DND-41 (cell line): Measurements from ENCODE around the gene STK32B.

ENCODE experiments used
- ATAC-seq: fragments of 200-7000 bp; cut with Tn5 transposase; 3 replicates; pipeline ENCODE4 v1.9.1; 2021; ENCODE audit warnings: low read depth; ENCODE audit not compliant: insufficient read depth
- DNase-seq: peaks from one replicate; pipeline ENCODE4 v3.0.0-alpha.2; 2020
- H2AFZ ChIP-seq: 2 replicates; pipeline ENCODE4 v1.6.0; 2012; ENCODE audit warnings: low read depth, low read length
- H3K27ac ChIP-seq: 2 replicates; pipeline ENCODE4 v1.5.1; 2012; ENCODE audit warnings: low read length, inconsistent platforms
- H3K27me3 ChIP-seq: fragments of 200-600 bp; sonication (generic); 2 replicates; pipeline ENCODE4 v1.6.0; 2012; ENCODE audit warnings: low read length, mild to moderate bottlenecking, inconsistent platforms; ENCODE audit not compliant: insufficient read depth, poor library complexity
- H3K36me3 ChIP-seq: 2 replicates; pipeline ENCODE4 v1.5.1; 2012; ENCODE audit warnings: low read length, inconsistent platforms; ENCODE audit not compliant: insufficient read depth
- H3K4me1 ChIP-seq: 2 replicates; pipeline ENCODE4 v1.5.1; 2012; ENCODE audit warnings: mild to moderate bottlenecking, low read length; ENCODE audit not compliant: insufficient read depth
- H3K4me2 ChIP-seq: 2 replicates; pipeline ENCODE4 v1.6.0; 2012; ENCODE audit warnings: mild to moderate bottlenecking, moderate library complexity, low read length, inconsistent platforms; ENCODE audit not compliant: insufficient read depth
- H3K4me3 ChIP-seq, 2 experiments: fragments of 200-600 bp in 1 of 2; shearing (Covaris generic) in 1 of 2; 2 replicates each; pipeline ENCODE4 v1.5.1; 2012 to 2016; ENCODE audit warnings: inconsistent platforms in 2 of 2, low read length in 2 of 2, mild to moderate bottlenecking in 2 of 2, low read depth in 1 of 2, moderate library complexity in 1 of 2
- H3K79me2 ChIP-seq: 2 replicates; pipeline ENCODE4 v1.6.0; 2012; ENCODE audit warnings: low read length, inconsistent platforms; ENCODE audit not compliant: insufficient read depth
- H3K9ac ChIP-seq: 2 replicates; pipeline ENCODE4 v1.6.0; 2012; ENCODE audit warnings: low read depth, mild to moderate bottlenecking, inconsistent platforms, low read length, moderate library complexity
- H3K9me3 ChIP-seq: 2 replicates; pipeline ENCODE4 v1.5.1; 2012; ENCODE audit warnings: low read length, moderate library complexity, mild to moderate bottlenecking, inconsistent platforms; ENCODE audit not compliant: insufficient read depth, severe bottlenecking
- H4K20me1 ChIP-seq: 2 replicates; pipeline ENCODE4 v1.6.0; 2012; ENCODE audit warnings: low read length; ENCODE audit not compliant: insufficient read depth
- EZH2 ChIP-seq: IDR thresholded peaks from 3 replicates; pipeline ENCODE4 v1.6.1; 2012; ENCODE audit warnings: borderline replicate concordance, low read depth, mild to moderate bottlenecking, moderate library complexity, low read length, inconsistent platforms; ENCODE audit not compliant: severe bottlenecking
- TF ChIP-seq, protein P1 (sequence below): IDR thresholded peaks from 2 replicates; pipeline ENCODE4 v1.5.1; 2012; ENCODE audit warnings: borderline replicate concordance, low read length, moderate library complexity, mild to moderate bottlenecking; ENCODE audit not compliant: poor library complexity, severe bottlenecking; ENCODE audit errors: extremely low read depth

The STK32B gene

DNA sequence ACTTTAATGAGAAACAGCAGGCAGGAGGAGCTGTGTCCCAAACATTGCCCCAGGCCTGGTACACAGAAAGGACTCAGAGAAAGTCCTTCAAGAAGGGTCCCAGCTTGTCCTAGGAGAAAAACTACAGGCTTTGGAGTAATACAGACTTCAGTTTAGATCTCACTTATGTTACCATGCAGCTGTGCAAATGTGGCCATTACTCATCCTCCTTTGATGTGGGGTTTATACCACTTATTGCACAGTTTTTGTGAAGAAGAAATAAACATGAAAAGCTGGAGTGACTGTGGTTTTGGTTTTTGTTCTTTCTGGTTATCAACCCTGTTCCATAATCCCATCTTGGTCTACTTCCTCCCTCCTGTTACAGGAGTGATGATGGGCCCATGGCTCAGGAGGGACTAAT lies 23.9 kb upstream of the STK32B start:
- no peak overlapping the region for H2AFZ ChIP-seq
- peak overlapping the region; percentile 75 for H3K27ac ChIP-seq
- ATAC-seq (peak; percentile 85), DNase-seq (peak; percentile 31)
- no peaks in the 10 kb centered on the region for H3K36me3 ChIP-seq
- H3K4me2 ChIP-seq, result no peak overlapping the region
- TF ChIP-seq EZH2, result no peak
- TF ChIP-seq, protein P1, sequence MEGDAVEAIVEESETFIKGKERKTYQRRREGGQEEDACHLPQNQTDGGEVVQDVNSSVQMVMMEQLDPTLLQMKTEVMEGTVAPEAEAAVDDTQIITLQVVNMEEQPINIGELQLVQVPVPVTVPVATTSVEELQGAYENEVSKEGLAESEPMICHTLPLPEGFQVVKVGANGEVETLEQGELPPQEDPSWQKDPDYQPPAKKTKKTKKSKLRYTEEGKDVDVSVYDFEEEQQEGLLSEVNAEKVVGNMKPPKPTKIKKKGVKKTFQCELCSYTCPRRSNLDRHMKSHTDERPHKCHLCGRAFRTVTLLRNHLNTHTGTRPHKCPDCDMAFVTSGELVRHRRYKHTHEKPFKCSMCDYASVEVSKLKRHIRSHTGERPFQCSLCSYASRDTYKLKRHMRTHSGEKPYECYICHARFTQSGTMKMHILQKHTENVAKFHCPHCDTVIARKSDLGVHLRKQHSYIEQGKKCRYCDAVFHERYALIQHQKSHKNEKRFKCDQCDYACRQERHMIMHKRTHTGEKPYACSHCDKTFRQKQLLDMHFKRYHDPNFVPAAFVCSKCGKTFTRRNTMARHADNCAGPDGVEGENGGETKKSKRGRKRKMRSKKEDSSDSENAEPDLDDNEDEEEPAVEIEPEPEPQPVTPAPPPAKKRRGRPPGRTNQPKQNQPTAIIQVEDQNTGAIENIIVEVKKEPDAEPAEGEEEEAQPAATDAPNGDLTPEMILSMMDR, result peak; percentile 11
- H3K4me1 ChIP-seq, result peaks cover 45% of the 10 kb centered on the region
- H3K79me2 ChIP-seq, result no peaks in the 10 kb centered on the region
- no peaks in the 10 kb centered on the region for H3K27me3 ChIP-seq
- no peaks in the 10 kb centered on the region for H3K9me3 ChIP-seq
- no peak overlapping the region for H3K4me3 ChIP-seq
- H3K9ac ChIP-seq, result peak overlapping the region; percentile 16; the same call in 1 of the 2 replicates
- no peaks in the 10 kb centered on the region for H4K20me1 ChIP-seq

DNA sequence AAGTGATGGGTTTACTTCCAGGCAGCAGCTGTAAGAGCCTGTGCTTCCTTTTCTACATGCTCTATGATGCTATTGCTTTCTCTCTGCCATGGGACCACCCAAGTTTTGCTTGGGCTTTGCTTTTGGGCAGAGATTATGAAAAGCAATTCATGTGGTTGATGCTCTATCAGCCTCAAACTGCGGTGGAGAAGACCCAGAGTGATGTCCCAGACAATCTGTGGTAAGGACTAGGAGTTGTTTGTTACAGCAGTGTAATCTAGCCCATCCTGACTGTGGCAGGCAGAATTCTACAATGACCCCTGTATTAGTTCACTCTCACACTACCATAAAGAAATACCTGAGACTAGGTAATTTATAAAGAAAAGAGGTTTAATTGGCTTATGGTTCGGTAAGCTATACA lies 22.8 kb upstream of the STK32B start:
- no peak overlapping the region for H3K9ac ChIP-seq
- H3K4me1 ChIP-seq, result peaks cover 56% of the 10 kb centered on the region
- no peaks in the 10 kb centered on the region for H3K9me3 ChIP-seq
- DNase-seq, result no peak
- no peaks in the 10 kb centered on the region for H4K20me1 ChIP-seq
- peak overlapping the region; percentile 75 for H3K27ac ChIP-seq
- H3K4me2 ChIP-seq, result no peak overlapping the region
- H3K4me3 ChIP-seq, result no peak overlapping the region
- no peaks in the 10 kb centered on the region for H3K27me3 ChIP-seq
- no peaks in the 10 kb centered on the region for H3K79me2 ChIP-seq
- no peak overlapping the region for H2AFZ ChIP-seq
- TF ChIP-seq, protein P1, result no peak
- no peak for TF ChIP-seq EZH2
- no peaks in the 10 kb centered on the region for H3K36me3 ChIP-seq
- no peak for ATAC-seq

DNA sequence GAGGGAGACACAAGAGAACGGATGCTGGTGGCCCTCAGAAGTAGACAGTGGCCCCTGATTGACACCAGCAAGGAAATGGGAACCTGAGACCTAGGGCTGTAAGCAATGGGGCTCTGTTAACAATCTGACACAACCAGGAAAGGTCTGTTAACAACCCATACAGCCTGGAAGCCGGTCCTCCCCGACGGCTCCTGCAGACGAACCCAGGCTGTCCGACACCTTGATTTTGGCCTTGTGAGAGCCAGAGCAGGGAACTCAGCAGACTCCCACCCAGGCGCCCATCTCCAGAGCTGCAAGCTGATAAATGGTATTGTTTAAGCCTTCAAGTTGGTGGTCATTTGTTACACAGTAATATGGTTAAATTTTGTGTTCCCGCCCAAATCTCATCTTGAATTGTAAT lies 21.8 kb upstream of the STK32B start:
- no peaks in the 10 kb centered on the region for H3K36me3 ChIP-seq
- H3K4me3 ChIP-seq, result no peak overlapping the region
- H3K27ac ChIP-seq, result no peak overlapping the region; the same call in 1 of the 2 replicates
- H3K79me2 ChIP-seq, result no peaks in the 10 kb centered on the region
- ATAC-seq (no peak), DNase-seq (no peak)
- H3K4me1 ChIP-seq, result peaks cover 66% of the 10 kb centered on the region
- no peaks in the 10 kb centered on the region for H3K27me3 ChIP-seq
- H3K9me3 ChIP-seq, result no peaks in the 10 kb centered on the region
- no peak overlapping the region for H3K4me2 ChIP-seq
- no peak for TF ChIP-seq EZH2
- TF ChIP-seq, protein P1, result no peak
- H4K20me1 ChIP-seq, result no peaks in the 10 kb centered on the region
- H2AFZ ChIP-seq, result no peak overlapping the region
- no peak overlapping the region for H3K9ac ChIP-seq

DNA sequence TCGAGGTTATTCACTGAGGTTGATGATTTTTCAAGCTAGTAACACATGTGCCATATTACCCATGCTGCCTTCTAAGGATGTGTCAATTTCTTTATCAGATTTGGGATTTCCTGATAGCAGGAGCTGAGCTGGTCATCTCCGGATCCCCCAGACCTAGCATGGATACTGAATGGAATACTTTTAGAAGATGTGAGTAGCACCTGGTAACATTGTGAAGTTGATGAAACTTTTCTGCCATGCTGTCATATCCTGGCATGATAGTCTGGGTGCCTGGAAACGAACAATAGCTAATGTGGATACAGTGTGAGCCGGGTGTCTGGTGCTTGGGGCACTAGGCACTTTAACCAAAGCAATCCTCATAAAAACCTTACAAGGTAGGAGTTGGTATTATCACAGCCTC lies 21.1 kb upstream of the STK32B start:
- TF ChIP-seq EZH2, result no peak
- TF ChIP-seq, protein P1, result no peak

More for the DNA sequence above, 21.1 kb upstream of the STK32B start:
- no peaks in the 10 kb centered on the region for H3K9me3 ChIP-seq
- H4K20me1 ChIP-seq, result no peaks in the 10 kb centered on the region
- no peak overlapping the region for H3K27ac ChIP-seq
- ATAC-seq (no peak), DNase-seq (no peak)
- no peak overlapping the region for H2AFZ ChIP-seq
- peaks cover 73% of the 10 kb centered on the region for H3K4me1 ChIP-seq
- no peak overlapping the region for H3K4me3 ChIP-seq
- H3K27me3 ChIP-seq, result no peaks in the 10 kb centered on the region
- no peak overlapping the region for H3K9ac ChIP-seq
- H3K36me3 ChIP-seq, result no peaks in the 10 kb centered on the region
- no peaks in the 10 kb centered on the region for H3K79me2 ChIP-seq
- H3K4me2 ChIP-seq, result no peak overlapping the region
